PC-3 (cell line): ENCODE measurements around the gene RBM20.

ENCODE experiments used
- CTCF ChIP-seq: fragments of 300-600 bp; sonication (generic); conservative IDR thresholded peaks from 2 replicates; pipeline ENCODE4 v1.5.1; 2017; ENCODE audit warnings: antibody characterized with exemption, low read depth, mild to moderate bottlenecking, low read length
- EZH2phosphoT487 ChIP-seq: fragments of 300-600 bp; sonication (generic); IDR thresholded peaks from 2 replicates; pipeline ENCODE4 v1.6.1; 2018; ENCODE audit warnings: mild to moderate bottlenecking, antibody characterized with exemption, low read length, borderline replicate concordance

- TF ChIP-seq CTCF, result no peak
- no peak for TF ChIP-seq EZH2phosphoT487
Observed at GRCh38 chr10:110655320-110655719, 11.2 kb downstream of the RBM20 start.
